GM21381 (cell line): ENCODE data around the gene RPLP2.

Source experiments
- ATAC-seq: cut with Tn5 transposase; IDR thresholded peaks from one replicate; pipeline ENCODE4 v1.9.1; 2021; ENCODE audit warnings: mild to moderate bottlenecking, moderate library complexity; ENCODE audit not compliant: unreplicated experiment

RPLP2 gene

DNA sequence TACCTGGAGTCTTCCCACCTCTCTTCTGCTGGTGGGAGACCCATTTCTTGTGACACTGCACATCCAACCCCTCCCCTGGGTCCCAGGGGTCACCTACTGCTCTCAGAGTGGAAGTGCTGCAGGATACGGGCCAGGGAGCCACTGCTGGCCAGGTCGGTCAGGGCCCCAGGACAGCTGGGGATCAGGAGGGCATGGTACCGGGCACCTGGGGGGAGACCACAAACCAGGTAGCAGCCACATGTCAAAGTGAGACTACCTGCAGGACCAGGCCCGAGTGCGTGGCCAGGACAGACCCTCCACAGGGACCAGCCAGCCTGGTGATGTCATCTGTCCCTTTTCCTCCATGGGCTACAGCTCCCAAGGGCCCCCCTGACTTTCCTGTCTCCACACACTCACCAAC is 36.3 kb upstream of the RPLP2 start:
- ATAC-seq, result no peak

DNA sequence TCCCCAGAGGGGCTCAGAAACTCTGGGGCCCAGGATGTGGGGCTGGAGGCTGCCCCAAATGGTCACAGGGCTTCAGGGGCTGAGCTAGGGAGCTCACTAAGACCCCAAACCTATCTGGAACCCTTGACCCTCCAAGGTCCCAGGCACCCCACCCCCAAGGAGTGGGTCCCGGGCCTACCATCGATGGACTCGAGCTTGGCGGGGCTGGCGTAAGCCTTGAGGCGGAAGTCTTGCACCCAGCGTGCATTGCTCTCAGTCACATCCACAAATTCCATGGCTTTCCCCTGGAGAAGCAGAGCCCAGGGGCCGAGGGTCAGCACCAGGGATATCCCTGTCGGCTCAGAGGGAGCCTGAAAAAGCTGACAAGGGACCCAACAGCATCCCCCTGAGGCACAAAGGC is 35.9 kb upstream of the RPLP2 start:
- ATAC-seq, result no peak

DNA sequence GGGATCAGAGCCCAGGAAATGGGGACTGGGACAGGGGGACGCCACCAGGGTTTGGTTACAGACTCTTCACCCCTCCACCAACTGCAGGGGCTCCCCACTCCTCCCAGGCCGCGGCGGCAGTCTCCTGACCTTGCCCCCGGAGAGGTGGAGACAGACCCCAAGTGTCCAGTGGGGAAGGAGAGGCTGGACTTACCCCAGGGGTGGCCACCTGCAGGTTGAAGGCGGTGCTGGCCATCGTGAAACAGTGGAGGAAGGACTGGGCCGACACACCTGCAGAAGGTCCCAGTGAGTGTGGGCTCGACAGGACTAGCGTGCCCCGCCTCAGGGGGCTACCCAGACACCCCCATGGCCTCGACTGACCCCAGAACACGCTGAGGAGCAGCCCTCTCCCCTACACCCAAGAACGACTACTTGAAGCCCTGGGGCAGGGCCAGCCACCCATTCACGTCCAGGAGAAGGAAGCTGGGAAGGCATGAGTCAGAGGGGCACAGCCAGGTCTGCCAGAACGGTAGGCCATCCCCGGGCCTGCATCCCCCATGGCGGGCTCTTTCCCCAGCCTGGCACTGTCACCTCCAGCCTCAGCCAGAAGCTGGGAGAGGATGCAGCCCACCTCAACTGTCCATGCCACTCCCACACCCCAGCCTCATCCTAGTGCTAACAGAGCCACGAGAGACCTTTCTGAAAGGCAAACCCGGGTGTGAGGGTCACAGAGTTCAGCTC is 34.7 kb upstream of the RPLP2 start:
- ATAC-seq, result no peak

DNA sequence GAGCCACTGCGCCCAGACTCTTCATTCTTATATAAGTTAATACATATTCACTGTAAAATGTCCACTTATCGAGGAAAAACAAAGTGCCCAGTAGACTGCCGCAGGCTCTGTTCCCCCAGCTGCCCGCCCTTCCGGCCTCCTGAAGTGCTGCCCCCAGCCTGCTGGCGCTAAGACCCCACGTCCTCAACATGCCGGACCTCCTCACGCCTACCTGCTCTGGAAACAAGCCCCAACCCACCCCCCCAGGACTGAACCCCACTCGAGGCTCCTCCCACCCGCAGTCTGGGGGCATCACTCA is 33.6 kb upstream of the RPLP2 start:
- no peak for ATAC-seq

DNA sequence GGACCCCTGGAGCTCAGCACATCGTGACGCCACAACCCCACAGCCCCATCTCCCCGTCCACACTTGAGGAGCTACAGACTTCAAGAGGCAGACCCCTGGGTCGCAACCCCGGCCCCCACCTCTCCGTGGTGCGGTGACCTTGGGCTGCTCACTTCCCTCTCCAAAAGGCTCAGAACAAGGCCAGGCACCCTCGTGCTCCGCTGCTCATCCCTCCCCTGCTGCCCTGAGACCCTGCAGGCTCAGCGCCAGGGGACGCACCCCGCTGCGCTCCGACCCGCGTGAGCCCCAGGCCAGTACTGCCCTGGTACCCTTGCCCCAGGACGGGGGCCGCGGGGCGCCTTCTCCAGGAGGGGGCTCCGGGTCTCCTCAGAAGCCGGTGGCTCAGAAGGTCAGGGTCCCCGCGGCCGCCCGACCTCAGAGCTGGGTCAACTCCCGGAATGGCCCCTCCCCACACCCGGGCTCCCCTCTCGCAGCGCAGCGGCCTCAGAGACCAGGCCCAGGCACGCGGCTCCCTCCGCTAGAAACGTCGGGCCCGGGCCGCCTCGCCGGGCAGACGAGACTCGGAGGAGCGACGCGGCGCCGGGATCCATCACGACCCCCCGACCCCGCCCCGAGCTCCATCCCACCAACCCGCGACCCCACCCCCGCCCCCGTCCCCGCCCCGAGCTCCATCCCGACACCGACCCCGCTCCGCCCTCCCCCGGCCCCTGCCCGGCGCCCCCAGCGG is 33.0 kb upstream of the RPLP2 start:
- ATAC-seq, result peak; percentile 27

DNA sequence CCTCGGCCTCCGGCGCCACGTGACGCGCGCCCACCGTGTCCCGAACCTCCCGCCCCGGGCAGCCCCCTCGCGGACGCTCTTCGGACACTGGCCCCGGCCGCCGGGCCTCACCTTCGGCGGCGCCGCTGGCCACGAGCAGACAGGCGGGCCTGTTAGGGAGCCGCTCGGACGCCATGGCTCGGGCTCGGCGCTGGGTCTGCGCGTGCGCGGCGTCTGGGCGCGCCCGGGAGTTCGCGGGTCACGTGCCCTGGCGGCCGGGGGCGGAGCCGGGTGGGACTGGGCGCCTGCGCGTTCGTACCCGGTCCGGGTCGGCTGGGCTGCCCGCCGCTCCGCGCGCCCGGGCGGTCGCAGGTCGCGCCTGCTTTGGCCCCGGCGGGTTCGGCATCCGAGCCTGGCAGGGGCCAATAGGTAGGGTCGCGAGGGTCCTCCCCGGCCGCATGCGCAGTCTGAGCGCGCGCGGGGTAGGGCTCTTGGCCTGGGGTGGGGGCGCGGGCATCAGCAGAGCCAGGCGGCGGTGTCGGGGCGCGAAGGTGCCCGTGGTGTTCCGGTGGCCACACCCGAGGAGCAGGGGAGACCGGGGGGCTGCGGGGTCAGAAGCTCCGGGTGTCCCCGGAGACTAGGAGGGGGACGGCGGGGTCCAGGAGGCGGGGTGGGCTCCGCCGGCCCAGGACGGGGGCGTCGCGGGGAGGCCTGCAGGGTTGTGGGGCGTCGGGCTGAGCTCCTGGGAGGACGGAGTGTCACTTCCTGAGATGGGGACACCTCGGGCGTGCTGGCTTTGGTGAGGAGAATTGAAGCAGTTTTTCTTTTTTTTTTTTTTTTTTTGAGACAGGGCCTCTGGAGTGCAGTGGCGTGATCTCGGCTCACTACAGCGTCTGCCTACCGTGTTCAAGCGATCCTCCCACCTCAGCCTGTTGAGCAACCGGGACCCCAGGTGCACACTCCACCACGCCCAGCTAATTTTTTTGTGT is 32.2 kb upstream of the RPLP2 start, which contains the start of gene GATD1:
GATD1 (minus strand) TSS at position 200 of the 968 bp plus-strand sequence; CDS start at position 175, 25 bp downstream.
- peak; percentile 74 for ATAC-seq

DNA sequence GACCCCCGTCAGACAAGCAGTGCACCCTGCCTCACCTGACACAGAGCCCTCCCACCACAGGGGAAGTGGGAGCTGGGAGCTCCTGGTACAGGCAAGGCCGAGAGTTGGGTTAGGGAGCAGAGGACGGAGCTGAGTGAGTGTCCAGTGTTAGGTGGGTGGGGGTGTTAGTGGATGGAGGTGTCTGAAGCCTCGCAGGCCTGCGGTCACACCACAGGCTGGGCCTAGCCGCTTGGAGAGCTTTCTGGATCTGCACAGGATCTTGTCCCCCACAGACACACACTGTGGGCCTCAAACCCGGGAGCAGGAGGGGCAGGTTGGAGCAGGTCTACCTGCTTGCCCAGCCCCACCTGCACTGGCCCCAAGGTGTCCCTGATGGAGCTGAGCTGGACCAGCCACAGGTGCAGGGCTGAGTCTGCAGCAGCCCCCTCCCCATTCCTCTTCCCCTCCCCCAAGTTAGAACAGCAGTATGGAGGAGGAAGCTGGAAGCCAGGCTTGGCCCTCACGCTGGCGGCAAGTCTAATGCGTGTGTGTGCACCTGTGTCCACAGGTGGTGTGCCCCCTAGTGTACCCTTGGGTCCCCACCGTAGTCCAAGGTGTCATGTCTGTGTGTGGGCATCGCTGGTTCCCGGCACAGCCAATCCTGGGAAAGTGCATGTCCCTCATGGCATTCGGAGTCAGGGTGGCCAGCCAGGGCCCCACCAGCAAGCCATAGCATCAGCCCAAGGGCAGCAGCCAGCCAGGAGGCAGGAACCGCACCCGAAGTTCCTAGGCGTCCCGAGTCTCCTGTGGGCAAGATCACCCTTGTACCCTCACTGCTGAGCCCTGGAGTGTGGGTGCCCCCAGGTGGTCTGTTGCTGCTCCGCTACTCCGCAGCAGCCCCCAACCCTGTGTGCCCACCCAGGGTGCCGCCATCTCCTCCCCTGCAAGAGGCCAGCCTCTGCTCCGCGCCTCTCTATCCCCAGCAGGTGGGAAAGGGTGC is 30.5 kb upstream of the RPLP2 start:
- no peak for ATAC-seq

DNA sequence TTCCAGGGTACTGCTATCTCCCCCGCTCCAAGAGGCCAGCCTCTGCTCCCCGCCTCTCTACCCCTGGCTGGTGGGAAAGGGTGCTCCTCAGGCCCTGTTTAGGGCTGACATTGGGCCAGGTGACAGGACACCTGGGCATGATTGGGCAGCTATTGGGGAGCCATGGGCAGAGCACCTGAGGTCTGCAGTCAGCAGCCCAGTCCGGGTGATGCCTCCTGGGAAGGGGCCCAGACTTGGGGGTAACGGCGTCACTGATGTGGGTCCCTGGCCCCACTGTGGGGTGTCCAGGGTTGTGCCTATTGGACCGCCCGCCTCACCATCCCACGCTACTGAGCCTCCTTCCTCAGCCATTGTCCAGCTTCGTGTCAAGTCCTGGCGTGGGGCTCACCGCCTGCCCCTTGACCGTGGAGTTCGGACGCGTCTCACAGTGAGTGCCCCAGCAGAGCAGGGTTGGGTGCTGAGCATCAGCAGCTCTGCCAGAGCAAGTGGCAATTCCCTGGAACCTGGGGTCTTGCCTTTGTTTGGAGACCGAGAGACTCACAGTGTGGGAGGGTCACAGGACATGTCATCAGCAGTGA is 29.7 kb upstream of the RPLP2 start:
- no peak for ATAC-seq

DNA sequence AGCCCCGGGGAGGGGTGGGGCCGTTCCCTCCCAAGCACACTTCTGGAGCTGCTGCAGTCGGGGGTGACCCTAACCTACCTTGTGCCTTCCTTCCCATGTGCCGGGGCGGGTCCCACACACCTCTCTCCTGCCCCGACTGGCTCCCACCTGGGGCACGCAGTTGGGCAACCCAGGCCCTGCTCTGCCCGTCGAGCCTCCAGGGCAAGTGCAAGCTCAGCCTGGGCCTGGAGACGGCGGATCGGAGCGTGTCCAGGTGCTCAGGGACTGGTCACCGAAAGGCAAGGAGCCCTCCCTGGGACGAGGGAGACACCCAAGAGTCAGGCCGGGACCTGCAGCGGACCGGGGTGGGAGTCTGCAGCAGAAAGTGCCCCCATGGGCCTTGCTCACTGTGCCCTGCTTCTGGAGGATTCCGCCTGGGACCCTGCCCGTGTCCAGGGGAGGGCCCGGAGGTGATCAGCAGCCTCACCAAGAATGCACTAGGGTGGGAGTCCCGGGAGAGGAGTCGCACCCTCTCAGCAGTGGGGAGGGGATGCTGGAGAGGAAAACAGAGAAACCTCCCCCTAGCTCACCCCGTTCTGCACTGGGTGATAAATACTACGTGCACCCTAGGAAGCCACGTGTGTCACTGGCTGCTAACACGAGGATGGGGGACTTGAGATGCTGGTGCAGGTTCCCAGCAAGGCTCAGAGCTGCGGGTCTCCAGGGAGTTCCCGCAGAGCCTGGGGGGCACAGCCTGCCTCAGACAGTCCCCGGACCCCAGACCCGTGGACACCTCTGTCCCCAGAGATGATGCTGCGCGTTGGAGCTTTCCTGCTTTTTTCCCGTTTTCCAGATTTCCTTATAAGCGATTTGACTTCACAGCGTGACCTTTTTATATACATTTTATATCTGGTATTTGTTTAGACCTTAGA is 27.2 kb upstream of the RPLP2 start:
- no peak for ATAC-seq

DNA sequence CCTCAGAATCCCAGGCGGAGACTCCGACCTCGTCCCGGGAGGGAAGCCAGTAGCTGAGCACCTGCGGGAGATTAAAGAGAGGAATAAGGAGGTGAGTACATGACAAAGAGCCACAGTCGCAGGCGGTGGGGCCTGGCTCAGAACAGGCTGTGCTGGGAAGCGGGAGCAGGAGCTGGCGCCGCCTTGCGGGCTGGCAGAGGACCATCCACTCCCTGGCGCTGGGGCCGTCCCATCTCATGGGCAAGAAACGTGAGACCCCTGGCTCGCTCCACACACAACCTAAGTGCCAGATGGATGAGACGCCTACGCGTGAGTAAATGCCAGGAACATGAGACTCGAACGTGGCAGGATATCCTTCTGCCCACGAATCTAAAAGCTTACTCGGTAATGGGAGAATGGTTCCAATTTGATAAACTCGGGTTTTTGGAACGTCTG is 26.2 kb upstream of the RPLP2 start:
- no peak for ATAC-seq

DNA sequence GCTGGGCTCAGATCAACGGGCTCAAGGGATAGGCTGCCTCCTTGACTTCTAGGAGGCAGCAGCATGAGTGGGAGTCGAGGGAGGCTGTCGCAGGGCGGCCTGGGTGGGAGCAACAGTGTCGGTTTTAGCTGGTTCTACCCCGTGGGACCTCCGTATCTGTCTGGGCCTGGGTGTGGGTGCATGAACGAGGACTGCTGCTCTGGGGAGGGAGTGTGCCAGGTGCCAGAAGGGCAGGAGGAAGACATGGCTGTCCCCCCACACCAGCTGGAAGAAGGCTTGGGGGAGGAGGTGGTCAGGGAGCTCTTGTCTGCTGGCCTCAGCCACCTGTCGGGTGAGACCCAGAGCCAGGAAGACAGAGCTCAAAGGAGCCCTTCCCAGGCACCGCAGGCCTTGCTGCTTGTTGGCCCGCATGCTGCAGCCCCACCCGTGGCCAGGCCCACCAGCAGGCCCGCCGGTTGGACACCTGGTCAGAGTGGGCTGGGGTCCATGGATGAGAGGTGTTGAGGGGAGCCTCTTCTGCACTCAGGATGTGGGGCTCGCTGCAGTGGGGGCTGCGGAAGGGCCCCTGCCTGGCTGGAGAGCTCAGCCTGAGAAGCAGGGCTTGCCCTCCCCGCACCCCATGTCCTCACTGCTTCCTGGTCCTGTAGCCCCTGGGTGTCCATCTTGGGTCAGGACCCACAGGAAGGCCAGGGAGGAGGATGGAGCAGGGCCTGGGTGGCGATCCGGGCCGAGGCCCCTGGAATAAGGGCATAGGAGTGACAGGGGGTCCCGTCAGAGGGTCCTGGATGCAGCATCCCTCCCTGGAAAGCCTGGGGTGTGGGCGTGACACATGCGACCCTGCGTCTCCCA is 23.3 kb upstream of the RPLP2 start:
- no peak for ATAC-seq

DNA sequence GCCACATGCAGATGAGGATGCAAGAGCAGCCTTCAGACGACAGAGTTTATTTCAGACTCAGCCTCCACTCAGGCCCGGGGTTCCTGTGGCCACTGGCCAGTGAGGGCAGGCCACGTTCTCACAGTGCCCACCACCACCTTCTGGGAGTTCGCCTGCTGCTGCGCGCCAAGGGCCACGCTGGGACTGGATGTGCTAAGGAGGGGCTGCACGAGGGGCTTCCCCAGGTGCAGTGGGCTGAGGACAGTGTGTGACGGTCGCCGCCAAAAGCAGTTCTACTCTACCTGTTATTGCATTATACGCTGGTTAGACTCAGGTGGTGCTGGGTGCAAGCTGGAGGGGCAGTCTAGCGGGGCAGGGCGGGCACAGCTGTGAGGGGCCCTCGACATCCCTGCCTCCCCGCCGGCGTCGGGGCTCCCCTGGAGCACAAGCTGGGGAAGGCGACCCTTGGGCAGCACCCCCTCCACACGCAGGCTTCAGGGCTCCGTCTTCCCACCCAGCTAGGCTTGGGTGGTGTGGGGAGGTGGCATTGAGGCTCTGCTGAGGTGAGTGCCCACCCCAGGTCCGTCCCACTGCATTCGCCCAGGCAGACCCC is 22.6 kb upstream of the RPLP2 start:
- ATAC-seq, result no peak

DNA sequence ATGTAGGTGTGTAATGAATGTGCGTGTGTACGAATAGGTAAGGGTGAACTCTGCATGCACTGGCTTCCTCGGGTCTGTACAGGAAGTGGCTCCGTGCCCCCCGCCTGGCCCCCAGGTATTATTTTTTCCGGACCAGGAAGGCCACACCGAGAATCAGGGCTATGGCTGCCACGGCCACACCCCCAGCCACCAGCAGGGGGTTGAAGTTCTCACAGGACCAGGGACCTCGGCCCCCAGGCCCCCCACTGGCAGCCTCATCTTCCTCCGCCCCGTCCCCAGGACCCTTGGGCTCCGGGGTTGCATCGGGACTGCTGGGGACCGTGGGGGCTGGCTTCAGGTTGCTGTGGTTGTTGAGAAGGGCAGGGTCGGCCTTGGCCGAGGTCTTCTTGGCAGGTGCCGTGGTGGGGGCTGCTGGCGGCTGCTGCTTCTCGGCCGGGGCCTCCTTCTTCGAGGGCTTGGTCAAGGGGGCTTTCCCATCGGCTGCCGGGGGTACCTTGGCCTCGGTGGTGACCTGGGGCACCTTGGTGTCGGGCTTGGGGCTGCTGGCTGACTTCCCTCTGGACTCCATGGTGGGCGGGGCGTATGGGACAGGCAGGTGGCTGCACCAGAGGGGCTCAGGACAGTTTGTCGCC is 21.6 kb upstream of the RPLP2 start:
- no peak for ATAC-seq

DNA sequence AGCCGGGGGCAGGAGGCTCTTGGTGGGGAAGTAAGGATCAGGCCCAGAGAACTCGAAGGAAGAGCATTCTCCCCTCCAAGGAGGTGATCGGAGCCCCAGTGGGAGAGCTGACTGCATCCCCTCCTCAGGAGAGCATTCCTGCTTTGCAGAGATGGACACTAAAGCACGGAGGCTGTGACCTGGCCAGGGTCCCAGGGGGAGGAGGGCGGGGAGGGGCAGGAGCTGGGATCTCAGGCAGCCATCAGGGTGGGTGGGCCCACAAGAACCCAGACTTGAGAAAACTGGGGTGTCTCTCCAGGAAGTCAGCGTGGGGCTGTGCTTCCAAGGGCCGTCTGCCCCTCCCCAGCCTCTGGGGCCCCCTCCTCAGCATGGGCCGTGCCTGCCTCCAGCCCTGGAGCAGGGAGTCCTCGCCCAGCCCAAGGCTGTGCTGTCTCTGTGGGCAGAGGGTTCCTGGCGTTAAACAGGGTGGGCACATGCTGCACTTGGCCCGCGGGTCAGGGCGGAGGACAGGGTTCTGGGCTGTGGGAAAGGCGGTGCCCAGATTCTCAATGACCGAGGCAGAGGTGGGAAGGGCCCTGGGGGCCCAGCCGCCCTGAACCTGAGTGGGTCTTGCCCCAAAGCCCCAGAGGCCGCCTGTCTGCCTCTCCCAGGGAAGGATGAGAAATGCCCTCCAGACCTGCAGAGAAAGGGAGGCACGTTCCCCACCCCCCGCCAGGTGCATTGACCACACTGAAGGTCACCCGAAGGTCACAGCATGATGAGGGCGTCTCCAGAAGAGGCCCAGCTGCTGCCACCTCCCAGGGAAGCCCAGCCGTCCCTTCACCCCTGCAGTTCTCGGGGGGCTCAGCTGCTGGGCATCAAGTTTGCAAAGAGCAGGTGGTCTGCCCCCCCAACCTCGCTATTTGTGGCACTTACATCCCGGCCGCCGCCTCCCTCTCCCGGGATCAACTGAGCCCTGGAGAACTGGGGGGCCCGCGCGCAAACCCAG is 20.5 kb upstream of the RPLP2 start:
- ATAC-seq, result no peak

DNA sequence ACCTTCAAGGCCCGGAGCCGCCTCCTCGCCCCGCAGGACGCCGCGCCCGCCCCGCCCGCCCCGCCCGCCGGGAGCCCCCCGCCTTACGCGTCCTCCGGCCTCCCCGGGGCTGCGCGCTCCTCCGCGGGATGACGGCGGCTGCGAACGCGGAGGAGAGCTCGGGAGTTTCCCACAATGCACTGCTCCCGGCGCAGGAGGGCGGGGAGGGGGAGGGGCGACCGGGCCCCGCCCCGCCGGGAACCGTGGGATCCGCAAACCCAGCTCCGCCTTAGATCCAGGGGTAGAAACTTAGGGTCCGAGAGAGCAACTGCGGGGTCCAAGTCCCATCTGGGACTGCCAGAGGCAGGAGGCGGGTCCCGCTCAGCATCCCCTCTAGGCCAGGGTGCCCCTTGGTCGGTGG is 19.8 kb upstream of the RPLP2 start, which contains the start of gene CEND1:
CEND1 (minus strand) TSS at position 148 of the 400 bp plus-strand sequence. CDS start 1,514 bp downstream, outside the sequence.
- no peak for ATAC-seq
